Thoracic aorta endothelial cell (primary cell): Measurements from ENCODE around the gene ZIC2. TPM values are rescaled to one million over a fixed set of nuclear protein-coding genes. Genes with fewer than 3 reads are reported as not detected.

Experiments used
- total RNA-seq: library from RNA; depleted of rRNA; stranded (reverse); fragments of >200 nt; gene quantifications from 2 replicates; pipeline ENCODE4 v1.2.3, GENCODE V29; 2012

The ZIC2 gene
- 0.14 TPM in 1 of 2 replicates, not detected in the other for total RNA-seq

GRCh38 chr13:99981735-99982035, at the start of gene ZIC2:
Gene ZIC2 (plus strand): TSS chr13:99981784. CDS start chr13:99982065, 281 bp downstream.

GRCh38 chr13:99971576-99972189, 9.9 kb upstream of the ZIC2 start, which contains the start of gene ZIC5:
Gene ZIC5 (minus strand): TSS chr13:99971767. CDS start chr13:99971603, 164 bp downstream.

Other genes with a start within 250 kb of the ZIC2 start
- gene ZIC5, start 10.0 kb upstream of the ZIC2 start, total RNA-seq, result 0.07 TPM in 1 of 2 replicates, not detected in the other
- 26.1 and 28.0 TPM in 2 replicates for gene PCCA, start 107.3 kb downstream of the ZIC2 start, total RNA-seq